ENCODE results near the gene RALY.

DNA sequence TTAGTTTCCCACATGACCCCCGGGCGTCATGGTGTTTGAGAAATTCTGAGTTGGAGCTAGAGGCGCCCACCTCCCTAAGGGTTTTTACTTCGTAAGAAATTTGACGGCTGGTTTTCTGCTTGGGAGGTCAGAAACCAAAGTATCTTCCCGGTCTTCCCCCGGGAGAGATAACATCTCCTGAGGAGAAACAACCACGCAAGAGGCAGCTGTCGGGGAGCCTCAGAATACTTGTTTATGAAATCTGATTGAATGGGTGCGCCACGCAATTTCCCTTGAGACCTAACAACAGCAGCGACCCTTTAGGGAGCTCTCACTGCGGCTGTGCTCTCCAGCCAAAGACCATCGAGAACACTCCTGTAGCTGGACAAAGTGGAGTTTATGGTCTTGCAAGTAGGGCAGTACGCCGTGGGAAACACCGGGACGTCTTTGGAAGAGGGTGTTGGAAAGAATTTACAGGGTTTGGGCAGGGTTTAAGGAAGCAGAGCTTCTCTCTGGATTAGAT lies 118.9 kb downstream of the RALY start:
- TF ChIP-seq CTCF (IDR thresholded peaks at IDR 0.05) (no peak), POLR2A (IDR thresholded peaks at IDR 0.05) (no peak)

All from testis (tissue), 2 donors.